HPDE6-E6E7 (cell line): ENCODE data around the gene DIDO1.

Experiments used
- DNase-seq: peaks from one replicate; pipeline ENCODE4 v3.0.0; 2011; ENCODE audit warnings: missing footprints; ENCODE audit errors: extremely low spot score

DIDO1 gene

GRCh38 chr20:62951143-62951895 is 25.0 kb upstream of the DIDO1 start:
- DNase-seq = no peak

DNA sequence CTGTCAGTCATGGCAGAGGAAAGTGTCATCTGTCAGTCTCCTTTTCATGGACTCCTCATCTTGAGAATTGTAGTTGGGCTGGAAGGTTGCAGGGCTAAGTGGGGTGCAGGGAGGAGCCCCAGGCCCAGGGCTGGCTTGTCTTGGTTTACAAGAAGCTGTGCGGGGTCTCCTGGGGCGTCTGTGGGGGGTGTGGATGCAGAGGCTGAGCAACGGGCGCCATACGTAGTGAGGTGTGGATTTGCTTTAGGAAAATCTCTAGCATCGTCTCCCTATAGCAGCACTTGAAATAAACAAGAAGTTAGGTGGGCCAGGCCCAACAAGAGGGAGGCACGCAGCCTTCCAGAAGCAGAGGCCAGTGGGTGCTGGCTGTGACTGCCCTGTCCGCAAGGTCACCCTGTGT is 24.4 kb upstream of the DIDO1 start:
- no peak for DNase-seq

DNA sequence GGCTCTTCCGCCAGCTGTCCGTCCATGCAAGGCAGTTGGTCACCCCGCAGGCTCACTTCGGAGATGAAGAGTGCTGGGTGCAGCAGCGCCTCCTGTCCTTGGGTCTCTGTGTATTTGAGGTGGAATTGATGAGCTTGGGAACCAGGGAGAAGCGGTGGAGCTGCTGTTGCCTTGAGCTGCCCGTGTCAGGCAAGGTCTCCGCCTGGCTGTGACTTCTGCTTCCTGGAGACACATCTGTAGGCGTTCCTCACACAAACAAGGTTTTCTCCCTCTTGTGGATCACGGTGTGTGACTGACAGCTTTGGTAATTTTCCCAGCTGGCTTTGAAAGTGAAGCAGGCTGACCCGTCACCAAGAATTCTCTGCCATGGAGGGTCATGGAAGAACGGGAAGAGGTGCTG is 23.7 kb upstream of the DIDO1 start:
- DNase-seq = no peak

DNA sequence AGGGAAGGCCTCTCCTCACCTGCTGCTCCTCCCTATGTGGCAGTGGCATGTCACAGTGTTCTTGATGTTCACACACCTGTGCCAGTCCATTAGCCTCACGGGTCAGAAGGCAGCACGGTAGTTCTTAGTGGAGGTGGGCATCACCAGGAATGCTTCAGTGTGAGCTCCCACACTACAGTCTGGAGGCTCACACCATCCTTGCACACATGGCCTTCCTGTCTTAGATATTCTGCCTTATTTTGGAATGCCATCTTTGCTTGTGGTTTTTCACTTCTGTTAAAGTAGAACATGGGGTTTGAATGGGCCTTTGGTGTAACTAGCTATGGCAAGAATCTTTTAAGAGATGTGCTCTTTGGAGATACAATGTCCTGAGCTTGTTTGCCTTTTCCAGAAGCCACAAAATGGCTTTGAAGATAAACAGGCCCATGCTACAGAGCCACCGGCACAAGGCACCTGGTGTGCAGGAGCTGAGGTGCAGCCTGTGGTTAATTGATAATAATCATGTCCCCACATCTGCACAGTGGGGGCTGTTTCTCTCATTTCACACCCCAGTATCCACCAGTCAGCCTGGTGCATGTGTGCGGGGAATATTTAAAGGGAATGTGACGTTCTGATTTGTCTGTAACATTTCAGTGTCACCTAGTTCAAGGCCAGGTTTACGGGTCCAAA is 23.0 kb upstream of the DIDO1 start:
- DNase-seq = no peak

- DNase-seq = no peak
These were observed 21.4 kb upstream of the DIDO1 start for GRCh38 chr20:62947532-62948300.

- no peak for DNase-seq
These were observed 20.6 kb upstream of the DIDO1 start for GRCh38 chr20:62946918-62947317.

DNA sequence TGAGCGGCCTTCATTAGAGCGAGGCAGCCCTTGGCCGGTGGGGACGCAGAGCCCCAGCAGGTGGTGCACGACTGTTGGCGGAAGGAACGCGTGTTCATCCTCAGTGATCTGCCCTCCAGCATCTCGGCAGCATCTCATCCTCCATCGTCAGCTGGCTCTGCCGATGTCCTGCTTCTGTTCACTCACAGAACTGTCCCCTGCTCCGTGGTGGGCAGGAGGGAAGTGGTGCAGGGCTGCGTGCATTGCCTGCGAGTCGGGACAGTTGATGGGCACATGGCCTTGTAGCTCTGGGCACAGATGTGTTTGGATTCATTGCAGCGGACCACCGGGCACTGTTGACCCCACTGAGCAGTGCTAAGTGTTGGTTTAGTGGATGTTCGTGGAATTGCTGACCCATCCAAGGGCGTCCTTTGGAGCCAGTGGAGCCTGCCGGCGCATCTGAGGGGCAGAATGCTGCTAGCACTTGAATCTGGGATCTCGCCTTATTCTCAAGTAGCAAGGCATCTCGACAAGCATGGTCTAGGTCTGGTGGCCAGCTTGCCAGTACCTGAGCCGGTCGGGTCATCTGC is 19.6 kb upstream of the DIDO1 start:
- DNase-seq = no peak

- no peak for DNase-seq
These were observed 18.4 kb upstream of the DIDO1 start for GRCh38 chr20:62944746-62945145.

DNA sequence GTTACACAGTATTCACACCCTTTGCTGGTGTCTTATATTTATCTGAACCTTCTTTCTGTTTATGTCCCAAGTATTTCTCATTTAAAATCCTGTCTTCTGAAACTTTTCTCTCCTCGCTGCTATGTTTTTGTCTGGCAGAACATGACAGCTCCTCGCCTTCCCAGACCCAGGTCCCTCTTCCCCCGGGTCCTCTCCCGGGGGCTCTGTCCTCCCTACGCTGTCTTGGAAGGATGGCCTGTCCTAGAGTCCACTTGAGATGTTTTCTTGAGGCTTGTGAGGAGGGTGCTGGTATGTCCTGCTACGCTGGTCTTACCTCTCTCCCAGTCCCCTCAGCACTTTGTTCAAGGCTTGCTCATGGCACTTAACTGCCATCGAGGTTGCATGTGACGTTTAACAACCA is 17.9 kb upstream of the DIDO1 start:
- no peak for DNase-seq

DNA sequence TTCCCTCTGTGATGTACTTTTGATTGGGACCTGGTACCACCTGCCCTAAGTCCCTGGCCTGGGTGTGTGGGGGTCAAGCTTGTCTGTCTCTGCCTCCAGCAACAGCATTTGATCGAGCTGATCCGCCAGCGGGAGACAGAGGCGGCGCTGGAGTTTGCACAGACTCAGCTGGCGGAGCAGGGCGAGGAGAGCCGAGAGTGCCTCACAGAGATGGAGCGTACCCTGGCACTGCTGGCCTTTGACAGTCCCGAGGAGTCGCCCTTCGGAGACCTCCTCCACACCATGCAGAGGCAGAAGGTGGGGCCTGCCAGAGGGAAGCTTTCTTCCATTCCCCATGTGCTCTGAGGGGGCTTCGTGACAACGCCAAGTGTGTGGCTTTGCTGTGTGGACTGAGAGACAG is 17.1 kb upstream of the DIDO1 start:
- no peak for DNase-seq

DNA sequence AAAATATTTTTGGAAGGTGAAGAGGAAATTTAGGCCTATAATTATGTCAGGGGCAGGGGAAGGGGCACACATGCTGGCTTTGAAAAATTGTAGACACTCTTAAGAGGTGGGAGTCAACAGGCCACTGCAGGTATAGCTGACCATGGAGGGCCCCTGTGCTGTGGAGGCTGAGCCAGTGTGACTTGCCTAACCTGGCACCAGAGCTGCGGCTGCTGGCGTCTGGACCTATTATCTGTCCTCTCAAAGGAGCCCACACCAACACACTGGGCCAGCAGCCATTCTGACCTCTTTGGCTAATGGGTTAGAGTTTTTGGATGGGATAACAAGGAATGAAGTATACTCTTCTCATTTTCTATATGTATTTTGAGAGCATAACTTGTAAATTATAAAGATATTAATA is 16.2 kb upstream of the DIDO1 start:
- no peak for DNase-seq

DNA sequence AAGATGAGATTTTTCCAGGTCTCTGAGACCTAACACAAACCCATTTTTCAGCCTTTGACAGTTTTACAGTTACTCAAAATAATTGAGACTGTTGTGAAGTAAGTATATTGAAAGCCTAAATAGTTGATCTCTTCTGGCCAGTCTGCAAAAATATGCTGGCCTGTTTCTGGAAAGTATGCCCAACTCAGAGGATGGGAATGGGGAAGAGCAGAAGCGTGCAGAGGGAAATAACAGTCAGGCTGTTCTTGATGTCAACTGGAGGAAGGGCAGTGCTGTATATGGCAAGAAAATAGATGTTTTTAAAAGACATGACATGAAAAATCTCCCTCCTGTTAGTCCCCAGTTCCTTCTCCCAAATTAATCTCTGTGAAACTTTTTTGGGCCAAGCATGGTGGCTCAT is 15.5 kb upstream of the DIDO1 start:
- DNase-seq = no peak

GRCh38 chr20:62940875-62941274 is 14.6 kb upstream of the DIDO1 start:
- no peak for DNase-seq

DNA sequence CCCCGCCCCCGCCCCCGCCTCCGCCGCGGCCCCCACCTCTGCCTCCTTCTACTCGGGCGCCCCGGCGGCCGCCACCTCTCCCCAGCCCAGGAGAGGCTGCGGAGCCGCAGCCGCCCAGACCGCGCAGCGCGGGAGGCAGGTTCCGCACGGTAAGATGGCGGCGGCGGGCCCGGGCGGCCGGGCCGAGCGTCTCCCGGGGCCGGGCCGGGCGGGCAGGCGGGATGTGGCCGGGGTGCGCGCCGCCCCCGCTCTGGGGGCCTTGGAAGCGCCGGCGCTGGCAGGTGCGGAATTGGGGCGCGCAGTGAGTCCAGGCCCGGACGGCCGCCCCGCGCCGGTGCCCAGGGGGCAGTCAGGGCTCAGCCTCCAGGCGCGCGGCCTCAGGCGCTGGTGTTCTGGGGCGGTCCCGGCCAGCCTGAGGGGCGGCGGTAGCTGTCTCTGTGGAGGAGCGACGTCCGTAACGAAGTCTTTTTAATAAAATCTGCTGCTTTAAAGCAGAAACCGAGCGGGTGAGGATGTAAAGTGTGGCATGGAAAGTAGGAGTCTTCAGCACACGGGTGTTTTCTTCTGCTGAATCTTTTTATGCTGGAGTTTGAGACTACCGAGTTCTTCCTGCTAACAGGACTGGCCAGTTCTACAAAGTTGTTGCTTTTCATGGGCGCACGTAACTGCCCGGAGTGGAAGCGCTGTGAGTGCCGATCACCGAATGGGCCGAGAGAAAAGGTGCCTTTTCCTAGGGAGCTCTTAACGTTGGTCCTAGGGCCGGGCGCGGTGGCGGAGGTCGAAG is 12.0 kb upstream of the DIDO1 start, which contains the start of gene GID8:
Gene GID8 (plus strand): TSS at position 43 of the 784 bp plus-strand sequence. CDS start 3,356 bp downstream, outside the sequence.
- peak; percentile 66 for DNase-seq

GRCh38 chr20:62937268-62938104 is 11.2 kb upstream of the DIDO1 start:
- peak; percentile 97 for DNase-seq

GRCh38 chr20:62935968-62936585 is 9.8 kb upstream of the DIDO1 start:
- DNase-seq = no peak

- no peak for DNase-seq
These were observed 9.1 kb upstream of the DIDO1 start for GRCh38 chr20:62935204-62935967.

- no peak for DNase-seq
These were observed 7.7 kb upstream of the DIDO1 start for GRCh38 chr20:62933966-62934365.

DNA sequence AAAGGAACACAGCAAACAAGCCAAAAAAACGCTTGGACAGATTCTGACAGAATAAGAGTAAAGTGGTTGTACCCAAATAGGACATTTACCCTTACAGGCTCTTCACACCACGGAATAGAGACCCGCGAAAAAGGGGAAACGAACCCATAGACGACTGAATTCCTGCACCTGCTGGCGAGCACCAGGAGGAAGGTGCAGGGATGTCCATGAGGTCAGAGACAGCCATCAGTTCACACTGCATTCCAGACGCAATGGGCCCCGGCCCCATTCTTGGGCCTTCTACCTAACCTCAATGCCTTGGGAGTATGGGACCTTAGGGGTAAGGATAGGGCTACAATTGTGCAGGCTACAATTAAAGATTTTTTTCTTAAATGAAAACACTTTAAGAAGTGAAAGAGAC is 5.2 kb upstream of the DIDO1 start:
- DNase-seq = no peak
